Activated T-helper 1 cell treated with anti-CD3 and anti-CD28 coated beads, Interleukin-12 subunit alpha, Interleukin-12 subunit beta, Interleukin-2, Interleukin-4 antibody, amounts not matched to agents 30 ng/mL and 10 ng/mL and 1 ng/mL, durations not matched to agents 14 hours and 24 hours and 36 hours (primary cell): ENCODE measurements around the gene MED12L. TPM values are rescaled to one million over a fixed set of nuclear protein-coding genes. Genes with fewer than 3 reads are reported as not detected.

ENCODE experiments used
- DNase-seq: peaks from one replicate; pipeline ENCODE4 v3.0.0; 2021; ENCODE audit warnings: low spot score
- H3K27ac Mint-ChIP-seq: one replicate; pipeline ENCODE4 v1.8.0; 2021; ENCODE audit warnings: mild to moderate bottlenecking, mixed read lengths
- H3K27me3 Mint-ChIP-seq: one replicate; pipeline ENCODE4 v1.8.0; 2022; ENCODE audit warnings: mild to moderate bottlenecking, moderate library complexity, mixed read lengths; ENCODE audit not compliant: insufficient read depth
- H3K36me3 Mint-ChIP-seq: one replicate; pipeline ENCODE4 v1.8.0; 2021; ENCODE audit warnings: low read depth, mixed read lengths
- H3K4me1 Mint-ChIP-seq: one replicate; pipeline ENCODE4 v1.8.0; 2021; ENCODE audit warnings: low read depth, mixed read lengths
- H3K4me3 Mint-ChIP-seq: one replicate; pipeline ENCODE4 v1.8.0; 2021; ENCODE audit warnings: mild to moderate bottlenecking, moderate library complexity, mixed read lengths
- H3K9me3 Mint-ChIP-seq: one replicate; pipeline ENCODE4 v1.8.0; 2021; ENCODE audit warnings: mixed read lengths
- intact Hi-C: fragments of 100-400 bp; cut with micrococcal nuclease; formaldehyde crosslinking; loops from one replicate; pipeline ENCODE4 v1.15.1; 2024
- total RNA-seq: library from RNA; stranded (reverse); gene quantifications from 2 replicates; pipeline ENCODE4 v1.2.3, GENCODE V29; 2022

The MED12L gene
- total RNA-seq, 1 donor from 2014 or later, result 5.1 TPM

- intact Hi-C loops, result no loop called here
- no peaks in the 10 kb centered on the region for H3K4me1 Mint-ChIP-seq
- H3K36me3 Mint-ChIP-seq, result no peaks in the 10 kb centered on the region
- peaks cover 12% of the 10 kb centered on the region for H3K27me3 Mint-ChIP-seq
- H3K9me3 Mint-ChIP-seq, result no peaks in the 10 kb centered on the region
- no peak overlapping the region for H3K27ac Mint-ChIP-seq
- DNase-seq, result no peak
- H3K4me3 Mint-ChIP-seq, result no peak overlapping the region
Observed at GRCh38 chr3:151404316-151404715, 318.9 kb downstream of the MED12L start.

- intact Hi-C loops, result no loop called here
- Mint-ChIP-seq H3K9me3 (no peaks in the 10 kb centered on the region), H3K4me1 (no peaks in the 10 kb centered on the region), H3K36me3 (no peaks in the 10 kb centered on the region), H3K4me3 (no peak overlapping the region), H3K27me3 (peaks cover 12% of the 10 kb centered on the region), H3K27ac (no peak overlapping the region)
- DNase-seq, result no peak
Observed at GRCh38 chr3:151407928-151408327, 322.5 kb downstream of the MED12L start.

- intact Hi-C loops, result no loop called here
- no peak for DNase-seq
- Mint-ChIP-seq H3K27me3 (peaks cover 6% of the 10 kb centered on the region), H3K27ac (no peak overlapping the region), H3K4me3 (no peak overlapping the region), H3K4me1 (no peaks in the 10 kb centered on the region), H3K36me3 (no peaks in the 10 kb centered on the region), H3K9me3 (no peaks in the 10 kb centered on the region)
Observed at GRCh38 chr3:151410891-151411559, 325.6 kb downstream of the MED12L start.

DNA sequence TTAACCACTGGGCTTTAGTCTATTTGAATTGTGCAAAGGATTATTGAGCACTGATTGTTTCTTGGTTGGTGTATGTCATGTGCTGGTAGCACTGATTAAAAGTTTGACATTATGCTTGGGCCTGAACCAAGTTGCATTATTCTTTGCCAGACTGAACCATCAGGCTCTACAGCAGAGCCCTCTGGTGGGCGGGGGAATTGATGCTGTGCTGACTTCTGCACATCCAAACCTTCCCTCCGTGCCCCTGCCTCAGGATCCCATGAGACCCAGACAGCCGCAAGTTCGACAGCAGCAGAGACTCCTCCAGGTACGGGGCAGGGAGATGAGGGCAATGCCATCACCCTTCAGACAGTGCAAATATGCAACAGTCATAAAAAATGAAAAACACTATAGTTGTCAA, 327.5 kb downstream of the MED12L start:
- intact Hi-C loops, result no loop called here
- peaks cover 6% of the 10 kb centered on the region for H3K27me3 Mint-ChIP-seq
- H3K27ac Mint-ChIP-seq, result no peak overlapping the region
- DNase-seq, result no peak
- no peaks in the 10 kb centered on the region for H3K36me3 Mint-ChIP-seq
- no peaks in the 10 kb centered on the region for H3K9me3 Mint-ChIP-seq
- H3K4me3 Mint-ChIP-seq, result no peak overlapping the region
- H3K4me1 Mint-ChIP-seq, result no peaks in the 10 kb centered on the region

GRCh38 chr3:151415289-151415688, 329.8 kb downstream of the MED12L start:
- Mint-ChIP-seq H3K4me1 (no peaks in the 10 kb centered on the region), H3K4me3 (no peak overlapping the region), H3K9me3 (no peaks in the 10 kb centered on the region), H3K36me3 (no peaks in the 10 kb centered on the region), H3K27me3 (peaks cover 3% of the 10 kb centered on the region), H3K27ac (no peak overlapping the region)
- intact Hi-C loops, result no loop called here
- no peak for DNase-seq

DNA sequence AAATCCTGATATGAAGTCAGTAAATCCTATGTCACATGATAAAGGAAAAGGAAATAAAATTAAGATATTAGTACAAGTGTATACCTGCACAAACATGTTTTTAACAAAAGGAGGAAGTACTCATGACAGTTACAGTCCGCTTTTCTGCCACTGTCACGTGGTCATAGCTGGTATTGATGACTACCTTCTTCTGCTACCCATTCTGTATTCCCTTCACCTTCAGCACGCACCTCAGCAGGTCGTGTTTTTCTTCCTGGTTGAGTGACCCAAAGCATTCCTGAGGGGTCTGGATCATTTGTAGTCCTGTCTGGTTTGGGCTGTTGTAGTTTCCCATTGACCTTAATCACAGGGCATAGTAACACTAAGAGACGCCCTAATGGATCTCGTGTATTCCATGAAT, 334.3 kb downstream of the MED12L start:
- intact Hi-C loops, result no loop called here
- no peak overlapping the region for H3K27ac Mint-ChIP-seq

GRCh38 chr3:151421938-151422337, 336.5 kb downstream of the MED12L start:
- Mint-ChIP-seq H3K27me3 (no peaks in the 10 kb centered on the region), H3K36me3 (no peaks in the 10 kb centered on the region), H3K4me1 (no peaks in the 10 kb centered on the region), H3K27ac (no peak overlapping the region), H3K4me3 (no peak overlapping the region), H3K9me3 (no peaks in the 10 kb centered on the region)
- no peak for DNase-seq
- intact Hi-C loops, result no loop called here

More for the DNA sequence above, 334.3 kb downstream of the MED12L start:
- DNase-seq, result no peak
- no peak overlapping the region for H3K4me3 Mint-ChIP-seq
- peaks cover 1% of the 10 kb centered on the region for H3K27me3 Mint-ChIP-seq
- no peaks in the 10 kb centered on the region for H3K36me3 Mint-ChIP-seq
- H3K4me1 Mint-ChIP-seq, result no peaks in the 10 kb centered on the region
- H3K9me3 Mint-ChIP-seq, result no peaks in the 10 kb centered on the region

- no peaks in the 10 kb centered on the region for H3K9me3 Mint-ChIP-seq
- H3K4me3 Mint-ChIP-seq, result no peak overlapping the region
- no peaks in the 10 kb centered on the region for H3K27me3 Mint-ChIP-seq
- DNase-seq, result no peak
- intact Hi-C loops, result no loop called here
- H3K36me3 Mint-ChIP-seq, result no peaks in the 10 kb centered on the region
- no peaks in the 10 kb centered on the region for H3K4me1 Mint-ChIP-seq
- H3K27ac Mint-ChIP-seq, result no peak overlapping the region
Observed at GRCh38 chr3:151423091-151423490, 337.6 kb downstream of the MED12L start.

- Mint-ChIP-seq H3K36me3 (no peaks in the 10 kb centered on the region), H3K27me3 (peaks cover 2% of the 10 kb centered on the region), H3K27ac (no peak overlapping the region), H3K4me1 (no peaks in the 10 kb centered on the region), H3K9me3 (no peaks in the 10 kb centered on the region), H3K4me3 (no peak overlapping the region)
- no peak for DNase-seq
- intact Hi-C loops, result no loop called here
Observed at GRCh38 chr3:151425627-151426340, 340.3 kb downstream of the MED12L start.

GRCh38 chr3:151426341-151426657, 340.8 kb downstream of the MED12L start:
- Mint-ChIP-seq H3K4me3 (no peak overlapping the region), H3K27me3 (peaks cover 2% of the 10 kb centered on the region), H3K27ac (no peak overlapping the region), H3K9me3 (no peaks in the 10 kb centered on the region), H3K36me3 (no peaks in the 10 kb centered on the region), H3K4me1 (no peaks in the 10 kb centered on the region)
- DNase-seq, result no peak
- intact Hi-C loops, result no loop called here

- Mint-ChIP-seq H3K36me3 (no peaks in the 10 kb centered on the region), H3K4me1 (no peaks in the 10 kb centered on the region)
Observed at GRCh38 chr3:151428386-151428785, 342.9 kb downstream of the MED12L start.

DNA sequence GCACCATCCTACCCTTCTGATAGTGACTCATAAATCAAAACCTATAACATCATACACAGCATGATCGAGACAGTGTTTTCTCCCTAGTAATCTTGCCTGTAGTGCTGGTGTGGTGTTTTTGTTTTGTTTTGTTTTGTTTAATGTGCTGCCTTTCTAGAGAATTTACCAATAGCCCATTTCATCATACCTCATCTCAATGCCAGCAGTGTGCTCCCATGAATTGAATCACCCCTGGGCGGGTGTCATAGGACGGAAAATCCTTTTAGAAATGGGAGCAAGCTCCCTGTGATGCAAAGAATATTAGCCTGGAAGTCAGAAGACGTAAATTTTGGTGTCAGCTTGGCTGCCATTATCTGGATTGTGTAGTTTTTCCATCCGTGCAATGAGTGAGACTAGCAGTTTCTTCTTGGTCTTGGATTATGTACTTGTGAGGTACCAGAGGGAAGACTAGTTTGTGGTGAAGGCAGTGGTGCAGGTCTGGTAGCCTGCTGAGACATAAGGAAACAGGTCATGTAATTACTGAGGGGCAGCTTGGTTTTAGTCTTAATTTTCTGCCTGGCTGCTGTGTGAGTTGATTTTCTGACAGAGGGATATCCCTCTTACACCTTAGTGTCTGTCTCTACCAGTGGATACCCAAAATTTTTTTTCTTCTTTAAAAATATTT, 345.5 kb downstream of the MED12L start:
- H3K4me3 Mint-ChIP-seq, result no peak overlapping the region
- H3K27me3 Mint-ChIP-seq, result peaks cover 2% of the 10 kb centered on the region
- intact Hi-C loops, result no loop called here
- H3K4me1 Mint-ChIP-seq, result no peaks in the 10 kb centered on the region
- no peaks in the 10 kb centered on the region for H3K9me3 Mint-ChIP-seq
- DNase-seq, result no peak
- no peaks in the 10 kb centered on the region for H3K36me3 Mint-ChIP-seq
- H3K27ac Mint-ChIP-seq, result no peak overlapping the region

More at GRCh38 chr3:151428386-151428785, 342.9 kb downstream of the MED12L start:
- DNase-seq, result no peak
- H3K9me3 Mint-ChIP-seq, result no peaks in the 10 kb centered on the region
- no peak overlapping the region for H3K4me3 Mint-ChIP-seq
- intact Hi-C loops, result no loop called here
- peaks cover 2% of the 10 kb centered on the region for H3K27me3 Mint-ChIP-seq
- H3K27ac Mint-ChIP-seq, result no peak overlapping the region

- no peak for DNase-seq
- intact Hi-C loops, result no loop called here
- no peak overlapping the region for H3K27ac Mint-ChIP-seq
Observed at GRCh38 chr3:151431940-151432339, 346.5 kb downstream of the MED12L start.

More at GRCh38 chr3:151431940-151432339, 346.5 kb downstream of the MED12L start:
- no peaks in the 10 kb centered on the region for H3K9me3 Mint-ChIP-seq
- no peaks in the 10 kb centered on the region for H3K36me3 Mint-ChIP-seq
- H3K4me3 Mint-ChIP-seq, result no peak overlapping the region
- H3K27me3 Mint-ChIP-seq, result peaks cover 2% of the 10 kb centered on the region
- H3K4me1 Mint-ChIP-seq, result no peaks in the 10 kb centered on the region
